Measurements from ENCODE around the gene PRPH2.

The PRPH2 gene

DNA sequence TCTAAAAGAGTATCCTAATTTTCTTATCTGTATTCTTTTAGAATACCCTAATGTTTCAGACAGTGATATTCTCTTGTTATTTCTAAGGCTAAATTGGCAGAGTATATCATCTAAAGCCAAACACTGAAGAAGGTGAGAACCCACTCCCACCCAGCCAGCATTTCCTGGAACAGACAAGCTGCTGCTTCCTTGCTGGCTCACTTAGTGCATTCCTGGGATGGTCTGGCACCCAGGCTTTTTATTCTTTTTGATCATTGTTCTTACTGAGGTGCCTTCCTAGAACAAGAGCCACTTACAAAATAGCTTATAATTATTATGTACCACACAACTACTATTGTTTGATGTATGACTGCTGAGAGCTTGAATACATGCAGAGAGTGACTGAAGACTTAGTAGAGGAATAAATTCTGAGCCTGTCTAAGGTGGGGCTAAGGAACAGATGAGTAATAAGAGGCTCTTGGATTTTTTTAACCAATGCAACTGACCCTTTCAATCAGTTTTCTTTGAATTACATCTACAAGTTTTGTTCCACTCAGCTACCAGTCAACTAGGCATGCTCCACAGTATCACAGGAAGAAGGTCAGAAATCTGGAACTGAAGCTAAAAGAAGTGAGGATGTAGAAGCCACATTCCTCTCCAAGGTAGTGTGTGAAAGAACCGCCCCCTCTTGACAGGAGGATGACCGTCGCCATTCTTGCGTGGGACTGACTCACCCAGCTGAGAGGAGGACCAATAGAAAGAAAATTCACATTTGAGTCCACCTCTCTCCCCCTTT, 30.1 kb downstream of the PRPH2 start:
- TF ChIP-seq, protein P1, sequence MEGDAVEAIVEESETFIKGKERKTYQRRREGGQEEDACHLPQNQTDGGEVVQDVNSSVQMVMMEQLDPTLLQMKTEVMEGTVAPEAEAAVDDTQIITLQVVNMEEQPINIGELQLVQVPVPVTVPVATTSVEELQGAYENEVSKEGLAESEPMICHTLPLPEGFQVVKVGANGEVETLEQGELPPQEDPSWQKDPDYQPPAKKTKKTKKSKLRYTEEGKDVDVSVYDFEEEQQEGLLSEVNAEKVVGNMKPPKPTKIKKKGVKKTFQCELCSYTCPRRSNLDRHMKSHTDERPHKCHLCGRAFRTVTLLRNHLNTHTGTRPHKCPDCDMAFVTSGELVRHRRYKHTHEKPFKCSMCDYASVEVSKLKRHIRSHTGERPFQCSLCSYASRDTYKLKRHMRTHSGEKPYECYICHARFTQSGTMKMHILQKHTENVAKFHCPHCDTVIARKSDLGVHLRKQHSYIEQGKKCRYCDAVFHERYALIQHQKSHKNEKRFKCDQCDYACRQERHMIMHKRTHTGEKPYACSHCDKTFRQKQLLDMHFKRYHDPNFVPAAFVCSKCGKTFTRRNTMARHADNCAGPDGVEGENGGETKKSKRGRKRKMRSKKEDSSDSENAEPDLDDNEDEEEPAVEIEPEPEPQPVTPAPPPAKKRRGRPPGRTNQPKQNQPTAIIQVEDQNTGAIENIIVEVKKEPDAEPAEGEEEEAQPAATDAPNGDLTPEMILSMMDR (IDR thresholded peaks at IDR 0.05; ENCODE audit: control insufficient read depth, extremely low read depth, insufficient read depth) = no peak
- peak; percentile 7 for DNase-seq (ENCODE audit: low read depth)
- H3K4me3 ChIP-seq (ENCODE audit: low read depth, low read length) = no peak overlapping the region

DNA sequence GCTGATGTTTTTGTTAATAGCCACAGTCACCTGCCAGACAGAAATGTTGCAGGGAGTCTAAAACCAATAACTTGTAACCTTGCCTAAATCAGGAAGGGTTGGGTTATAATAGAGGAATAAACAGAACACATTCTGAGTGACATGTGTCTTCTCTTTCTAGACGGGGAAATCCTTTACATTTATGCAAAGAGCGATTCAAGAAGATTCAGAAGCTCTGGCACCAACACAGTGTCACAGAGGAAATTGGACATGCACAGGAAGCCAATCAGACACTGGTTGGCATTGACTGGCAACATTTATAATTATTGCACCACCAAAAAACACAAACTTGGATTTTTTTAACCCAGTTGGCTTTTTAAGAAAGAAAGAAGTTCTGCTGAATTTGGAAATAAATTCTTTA, 31.5 kb downstream of the PRPH2 start:
- no peak overlapping the region for H3K4me3 ChIP-seq (ENCODE audit: low read depth, low read length)
- TF ChIP-seq, protein P1 (IDR thresholded peaks at IDR 0.05; ENCODE audit: control insufficient read depth, extremely low read depth, insufficient read depth) = no peak

DNA sequence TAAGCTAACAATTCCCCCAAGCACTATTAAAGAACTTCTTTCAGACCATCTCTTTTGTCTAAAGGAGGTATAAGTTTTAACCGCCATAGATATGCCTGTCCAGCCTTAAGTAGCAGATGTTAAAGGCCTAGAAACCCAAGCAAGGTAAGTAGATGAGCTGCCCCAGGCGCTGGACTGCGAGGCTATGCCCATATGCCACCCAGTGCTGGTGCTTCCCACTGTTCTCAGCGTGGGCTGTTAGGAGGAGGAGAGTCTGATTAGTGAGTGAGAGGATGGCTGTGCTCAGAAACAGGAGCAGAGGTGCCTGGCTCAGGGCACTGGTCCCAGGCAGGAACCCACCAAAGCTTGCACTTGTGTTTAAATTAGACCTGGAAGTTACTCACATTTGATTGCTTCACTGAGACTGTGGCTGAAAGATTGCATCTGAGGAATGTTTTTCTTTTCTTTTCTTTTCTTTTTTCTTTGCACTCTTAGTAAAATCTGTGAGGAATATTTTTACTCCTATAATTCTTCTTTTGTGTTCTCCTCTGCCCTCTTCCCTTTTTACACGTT, 32.2 kb downstream of the PRPH2 start:
- no peak overlapping the region for H3K4me3 ChIP-seq (ENCODE audit: low read depth, low read length)
- no peak for DNase-seq (ENCODE audit: low read depth)
- TF ChIP-seq, protein P1 (IDR thresholded peaks at IDR 0.05; ENCODE audit: control insufficient read depth, extremely low read depth, insufficient read depth) = no peak

More for the DNA sequence above, 31.5 kb downstream of the PRPH2 start:
- DNase-seq (ENCODE audit: low read depth) = no peak

DNA sequence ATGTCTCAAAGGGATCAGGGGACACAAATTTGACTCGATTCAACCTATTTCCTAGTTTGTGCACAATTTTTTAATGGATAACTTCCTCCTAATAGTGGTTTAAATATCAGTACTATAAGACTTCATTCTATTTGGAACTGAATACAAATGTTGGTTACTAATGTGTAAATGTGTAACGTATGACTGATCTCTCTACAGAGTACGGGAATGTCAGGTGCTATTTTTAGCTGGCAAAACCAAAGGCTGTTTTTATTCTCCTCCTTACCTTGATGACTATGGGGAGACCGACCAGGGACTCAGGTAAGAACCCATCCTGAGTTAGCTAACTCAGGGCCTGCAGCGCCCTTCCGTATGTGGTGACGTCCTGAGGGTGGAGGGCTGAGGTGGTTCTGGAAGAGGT, 33.0 kb downstream of the PRPH2 start:
- no peak for DNase-seq (ENCODE audit: low read depth)
- TF ChIP-seq, protein P1 (IDR thresholded peaks at IDR 0.05; ENCODE audit: control insufficient read depth, extremely low read depth, insufficient read depth) = no peak

GRCh38 chr6:42688281-42688680, 34.1 kb downstream of the PRPH2 start:
- no peak overlapping the region for H3K4me3 ChIP-seq (ENCODE audit: low read depth, low read length)
- TF ChIP-seq, protein P1 (IDR thresholded peaks at IDR 0.05; ENCODE audit: control insufficient read depth, extremely low read depth, insufficient read depth) = no peak
- DNase-seq (ENCODE audit: low read depth) = no peak

More for the DNA sequence above, 33.0 kb downstream of the PRPH2 start:
- H3K4me3 ChIP-seq (ENCODE audit: low read depth, low read length) = no peak overlapping the region

DNA sequence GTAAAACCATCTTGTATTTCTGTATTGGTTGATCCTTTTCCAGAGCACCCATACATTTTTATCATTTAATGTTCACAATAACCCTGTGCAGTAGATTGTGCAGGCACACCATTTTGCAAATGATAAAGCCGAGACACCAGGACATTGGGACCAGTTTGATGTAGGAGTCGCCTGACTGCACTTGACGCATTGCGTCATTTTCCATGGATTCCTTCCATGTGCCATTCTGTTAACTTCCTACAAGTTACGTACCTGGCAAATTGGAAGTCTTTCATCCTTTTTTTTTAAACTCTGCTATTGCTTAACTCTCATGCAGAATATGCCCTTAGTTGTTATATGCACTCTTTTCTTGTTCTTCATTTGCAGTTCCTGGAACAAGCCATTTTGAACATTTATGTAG, 43.0 kb downstream of the PRPH2 start:
- H3K4me3 ChIP-seq (ENCODE audit: low read depth, low read length) = no peak overlapping the region
- TF ChIP-seq, protein P1 (IDR thresholded peaks at IDR 0.05; ENCODE audit: control insufficient read depth, extremely low read depth, insufficient read depth) = no peak
- DNase-seq (ENCODE audit: low read depth) = no peak
